Neural cell (in vitro differentiated cells): ENCODE data around the gene RNF123.

ENCODE experiments used
- EP300 ChIP-seq: fragments of 450-650 bp; conservative IDR thresholded peaks from 2 replicates; pipeline ENCODE4 v1.6.1; 2014; ENCODE audit warnings: antibody characterized with exemption, mild to moderate bottlenecking, moderate library complexity; ENCODE audit not compliant: poor library complexity, severe bottlenecking
- EZH2 ChIP-seq: fragments of 200-600, 300-800 bp; shearing (Covaris generic), sonication (generic); IDR thresholded peaks from 2 replicates; pipeline ENCODE4 v1.6.1; 2014; ENCODE audit warnings: antibody characterized with exemption, low read length, borderline replicate concordance, mild to moderate bottlenecking; ENCODE audit not compliant: insufficient read depth, poor library complexity, severe bottlenecking
- MXI1 ChIP-seq: fragments of 450-650 bp; conservative IDR thresholded peaks from 2 replicates; pipeline ENCODE4 v1.6.1; 2014; ENCODE audit warnings: antibody characterized with exemption, mild to moderate bottlenecking; ENCODE audit not compliant: poor library complexity, severe bottlenecking
- POLR2AphosphoS5 ChIP-seq: IDR thresholded peaks from 2 replicates; pipeline ENCODE4 v1.6.1; 2012
- RAD21 ChIP-seq: fragments of 450-650 bp; conservative IDR thresholded peaks from 2 replicates; pipeline ENCODE4 v1.6.1; 2014; ENCODE audit warnings: antibody characterized with exemption, mild to moderate bottlenecking, moderate library complexity
- REST ChIP-seq: IDR thresholded peaks from 2 replicates; pipeline ENCODE4 v1.6.1; 2012; ENCODE audit warnings: borderline replicate concordance
- SMC3 ChIP-seq: fragments of 450-650 bp; conservative IDR thresholded peaks from 2 replicates; pipeline ENCODE4 v1.6.1; 2014; ENCODE audit warnings: antibody characterized with exemption, mild to moderate bottlenecking, moderate library complexity; ENCODE audit not compliant: poor library complexity
- TAF1 ChIP-seq: IDR thresholded peaks from 2 replicates; pipeline ENCODE4 v1.6.1; 2012; ENCODE audit warnings: low read depth
- TF ChIP-seq, protein P1 (sequence below): fragments of 450-650 bp; IDR thresholded peaks from 2 replicates; pipeline ENCODE4 v1.5.1; 2014; ENCODE audit warnings: antibody characterized with exemption, mild to moderate bottlenecking, moderate library complexity; ENCODE audit not compliant: poor library complexity, severe bottlenecking

- TF ChIP-seq, protein P1, sequence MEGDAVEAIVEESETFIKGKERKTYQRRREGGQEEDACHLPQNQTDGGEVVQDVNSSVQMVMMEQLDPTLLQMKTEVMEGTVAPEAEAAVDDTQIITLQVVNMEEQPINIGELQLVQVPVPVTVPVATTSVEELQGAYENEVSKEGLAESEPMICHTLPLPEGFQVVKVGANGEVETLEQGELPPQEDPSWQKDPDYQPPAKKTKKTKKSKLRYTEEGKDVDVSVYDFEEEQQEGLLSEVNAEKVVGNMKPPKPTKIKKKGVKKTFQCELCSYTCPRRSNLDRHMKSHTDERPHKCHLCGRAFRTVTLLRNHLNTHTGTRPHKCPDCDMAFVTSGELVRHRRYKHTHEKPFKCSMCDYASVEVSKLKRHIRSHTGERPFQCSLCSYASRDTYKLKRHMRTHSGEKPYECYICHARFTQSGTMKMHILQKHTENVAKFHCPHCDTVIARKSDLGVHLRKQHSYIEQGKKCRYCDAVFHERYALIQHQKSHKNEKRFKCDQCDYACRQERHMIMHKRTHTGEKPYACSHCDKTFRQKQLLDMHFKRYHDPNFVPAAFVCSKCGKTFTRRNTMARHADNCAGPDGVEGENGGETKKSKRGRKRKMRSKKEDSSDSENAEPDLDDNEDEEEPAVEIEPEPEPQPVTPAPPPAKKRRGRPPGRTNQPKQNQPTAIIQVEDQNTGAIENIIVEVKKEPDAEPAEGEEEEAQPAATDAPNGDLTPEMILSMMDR, result no peak
- TF ChIP-seq SMC3 (no peak), TAF1 (no peak), REST (no peak), EP300 (no peak), EZH2 (no peak), MXI1 (no peak), POLR2AphosphoS5 (no peak), RAD21 (no peak)
Measured at GRCh38 chr3:49662720-49663413, 26.5 kb upstream of the RNF123 start.
